ENCODE measurements around the gene FGD2. TPM values are rescaled to one million over a fixed set of nuclear protein-coding genes. Genes with fewer than 3 reads are reported as not detected.

Gene FGD2
- total and polyA plus RNA-seq, 4 donors: 20.4 to 76.7 (median 40.1) TPM

- H3K36me3 ChIP-seq (ENCODE audit: control insufficient read depth in 4 of 4, insufficient read depth in 4 of 4, low read length in 4 of 4): peaks cover 10 to 31% (median 20%) of the 10 kb centered on the region in 4 donors
- H3K9ac ChIP-seq (ENCODE audit: insufficient read depth in 1 of 2, low read length in 2 of 2): no peak overlapping the region
- ATAC-seq (ENCODE audit: insufficient read depth, low FRiP score) (no peak), DNase-seq (peak in 2 of 3 donors; percentile 24 to 29)
- WGBS, 2 donors: 75 to 84% methylated on average over 14 of the region's 14 CpGs
- H3K4me1 ChIP-seq (ENCODE audit: control insufficient read depth in 5 of 5, insufficient read depth in 5 of 5, low read length in 5 of 5): peaks cover 0 to 33% (median 13%) of the 10 kb centered on the region in 5 donors
- no peaks in the 10 kb centered on the region for H3K9me3 ChIP-seq (ENCODE audit: control insufficient read depth in 4 of 4, insufficient read depth in 3 of 4, low read length in 3 of 4)
- no peak overlapping the region for H3K4me3 ChIP-seq
- H3K27me3 ChIP-seq (ENCODE audit: control insufficient read depth in 3 of 3, insufficient read depth in 3 of 3, low read length in 2 of 3): no peaks in the 10 kb centered on the region
- no peak overlapping the region for H3K27ac ChIP-seq (ENCODE audit: low read depth in 1 of 2, low read length in 1 of 2)
- no peak for TF ChIP-seq CTCF (IDR thresholded peaks at IDR 0.05; ENCODE audit: control extremely low read depth, extremely low read depth)
These were observed 24.4 kb upstream of the FGD2 start for GRCh38 chr6:36980876-36981619.

- Histone ChIP-seq H3K9ac (ENCODE audit: insufficient read depth in 1 of 2, low read length in 2 of 2) (peak overlapping the region in 1 of 2 donors; percentile 73), H3K4me3 (no peak overlapping the region), H3K27ac (ENCODE audit: low read depth in 1 of 2, low read length in 1 of 2) (no peak overlapping the region), H3K27me3 (ENCODE audit: control insufficient read depth in 3 of 3, insufficient read depth in 3 of 3, low read length in 2 of 3) (no peaks in the 10 kb centered on the region), H3K9me3 (ENCODE audit: control insufficient read depth in 4 of 4, insufficient read depth in 3 of 4, low read length in 3 of 4) (no peaks in the 10 kb centered on the region), H3K4me1 (ENCODE audit: control insufficient read depth in 5 of 5, insufficient read depth in 5 of 5, low read length in 5 of 5) (peaks cover 7 to 42% (median 15%) of the 10 kb centered on the region in 5 donors), H3K36me3 (ENCODE audit: control insufficient read depth in 4 of 4, insufficient read depth in 4 of 4, low read length in 4 of 4) (peaks cover 0 to 10% (median 4%) of the 10 kb centered on the region in 4 donors)
- DNase-seq: no peak
- ATAC-seq (ENCODE audit: insufficient read depth, low FRiP score): no peak
- 91 to 97% methylated on average over 3 of the region's 3 CpGs for WGBS, 2 donors
- TF ChIP-seq CTCF (IDR thresholded peaks at IDR 0.05; ENCODE audit: control extremely low read depth, extremely low read depth): no peak
These were observed 21.9 kb upstream of the FGD2 start for GRCh38 chr6:36983538-36983937.

- peak overlapping the region; percentile 72 to 73 for H3K9ac ChIP-seq (ENCODE audit: insufficient read depth in 1 of 2, low read length in 2 of 2)
- ATAC-seq (ENCODE audit: insufficient read depth, low FRiP score) (no peak), DNase-seq (peak; percentile 77 to 81 (median 80))
- peaks cover 0 to 5% (median 4%) of the 10 kb centered on the region in 4 donors for H3K36me3 ChIP-seq (ENCODE audit: control insufficient read depth in 4 of 4, insufficient read depth in 4 of 4, low read length in 4 of 4)
- H3K4me3 ChIP-seq: peak overlapping the region; percentile 100
- no peaks in the 10 kb centered on the region for H3K27me3 ChIP-seq (ENCODE audit: control insufficient read depth in 3 of 3, insufficient read depth in 3 of 3, low read length in 2 of 3)
- WGBS, 2 donors: 6 to 10% methylated on average over 19 of the region's 19 CpGs
- H3K27ac ChIP-seq (ENCODE audit: low read depth in 1 of 2, low read length in 1 of 2): peak overlapping the region; percentile 74 to 98
- H3K9me3 ChIP-seq (ENCODE audit: control insufficient read depth in 4 of 4, insufficient read depth in 3 of 4, low read length in 3 of 4): no peaks in the 10 kb centered on the region
- H3K4me1 ChIP-seq (ENCODE audit: control insufficient read depth in 5 of 5, insufficient read depth in 5 of 5, low read length in 5 of 5): peaks cover 7 to 30% (median 15%) of the 10 kb centered on the region in 5 donors
- no peak for TF ChIP-seq CTCF (IDR thresholded peaks at IDR 0.05; ENCODE audit: control extremely low read depth, extremely low read depth)
These were observed 20.7 kb upstream of the FGD2 start for GRCh38 chr6:36984581-36985416.
